ENCODE measurements around the gene CIROP. TPM values are rescaled to one million over a fixed set of nuclear protein-coding genes. Genes with fewer than 3 reads are reported as not detected.

The CIROP gene
- total RNA-seq, 1 experiment from 2014 or later = not detected

- Histone ChIP-seq H3K36me3 (no peaks in the 10 kb centered on the region), H3K27me3 (no peaks in the 10 kb centered on the region), H3K9me3 (no peaks in the 10 kb centered on the region), H3K4me3 (no peak overlapping the region)
- DNase-seq = no peak
Measured at GRCh38 chr14:23054000-23054811, 50.6 kb downstream of the CIROP start.

GRCh38 chr14:23053426-23053825 is 51.4 kb downstream of the CIROP start:
- Histone ChIP-seq H3K36me3 (no peaks in the 10 kb centered on the region), H3K4me3 (no peak overlapping the region), H3K27me3 (no peaks in the 10 kb centered on the region), H3K9me3 (no peaks in the 10 kb centered on the region)
- DNase-seq = no peak

- Histone ChIP-seq H3K27me3 (no peaks in the 10 kb centered on the region), H3K36me3 (no peaks in the 10 kb centered on the region), H3K9me3 (no peaks in the 10 kb centered on the region), H3K4me3 (no peak overlapping the region)
- DNase-seq = no peak
Measured at GRCh38 chr14:23052671-23053070, 52.1 kb downstream of the CIROP start.

- no peaks in the 10 kb centered on the region for H3K9me3 ChIP-seq
- no peak overlapping the region for H3K4me3 ChIP-seq
- H3K27me3 ChIP-seq = no peaks in the 10 kb centered on the region
- DNase-seq = no peak
- no peaks in the 10 kb centered on the region for H3K36me3 ChIP-seq
Measured at GRCh38 chr14:23052182-23052623, 52.6 kb downstream of the CIROP start.

- no peaks in the 10 kb centered on the region for H3K9me3 ChIP-seq
- H3K27me3 ChIP-seq = no peaks in the 10 kb centered on the region
- no peak for DNase-seq
- H3K36me3 ChIP-seq = no peaks in the 10 kb centered on the region
- no peak overlapping the region for H3K4me3 ChIP-seq
Measured at GRCh38 chr14:23051141-23052057, 53.4 kb downstream of the CIROP start.

Other genes with a start within 250 kb of the CIROP start
- gene LRP10, start 233.2 kb downstream of the CIROP start, total RNA-seq (2014; rRNA removed; shearing (Covaris generic); ENCODE audit: low replicate concordance) = 6.4 and 21.9 TPM in 2 replicates
- gene REM2, start 221.8 kb downstream of the CIROP start, total RNA-seq (2014; rRNA removed; shearing (Covaris generic); ENCODE audit: low replicate concordance) = not detected in 2 replicates
- gene RBM23, start 185.8 kb downstream of the CIROP start, total RNA-seq (2014; rRNA removed; shearing (Covaris generic); ENCODE audit: low replicate concordance) = 25.4 and 27.8 TPM in 2 replicates
- 99.2 and 100 TPM in 2 replicates for gene PRMT5, start 175.6 kb downstream of the CIROP start, total RNA-seq (2014; rRNA removed; shearing (Covaris generic); ENCODE audit: low replicate concordance)
- gene HAUS4, start 147.9 kb downstream of the CIROP start, total RNA-seq (2014; rRNA removed; shearing (Covaris generic); ENCODE audit: low replicate concordance) = 41.3 and 76.1 TPM in 2 replicates
- 60.8 and 69.6 TPM in 2 replicates for gene AJUBA, start 122.4 kb downstream of the CIROP start, total RNA-seq (2014; rRNA removed; shearing (Covaris generic); ENCODE audit: low replicate concordance)
- 3.7 and 12.3 TPM in 2 replicates for gene C14orf93, start 94.8 kb downstream of the CIROP start, total RNA-seq (2014; rRNA removed; shearing (Covaris generic); ENCODE audit: low replicate concordance)
- 170 and 273 TPM in 2 replicates for gene PSMB5, start 70.1 kb downstream of the CIROP start, total RNA-seq (2014; rRNA removed; shearing (Covaris generic); ENCODE audit: low replicate concordance)
- not detected in 2 replicates for gene PSMB11, start 62.8 kb downstream of the CIROP start, total RNA-seq (2014; rRNA removed; shearing (Covaris generic); ENCODE audit: low replicate concordance)
- 1.4 and 1.9 TPM in 2 replicates for gene CDH24, start 47.5 kb downstream of the CIROP start, total RNA-seq (2014; rRNA removed; shearing (Covaris generic); ENCODE audit: low replicate concordance)
- gene ACIN1, start 9.9 kb downstream of the CIROP start, total RNA-seq (2014; rRNA removed; shearing (Covaris generic); ENCODE audit: low replicate concordance) = 39.7 and 52.2 TPM in 2 replicates
- 9.6 and 22.8 TPM in 2 replicates for gene C14orf119, start 9.5 kb downstream of the CIROP start, total RNA-seq (2014; rRNA removed; shearing (Covaris generic); ENCODE audit: low replicate concordance)
- not detected in 2 replicates for gene CEBPE, start 14.3 kb upstream of the CIROP start, total RNA-seq (2014; rRNA removed; shearing (Covaris generic); ENCODE audit: low replicate concordance)
- 0.13 and 8.4 TPM in 2 replicates for gene SLC7A8, start 78.7 kb upstream of the CIROP start, total RNA-seq (2014; rRNA removed; shearing (Covaris generic); ENCODE audit: low replicate concordance)
- gene RNF212B, start 132.9 kb upstream of the CIROP start, total RNA-seq (2014; rRNA removed; shearing (Covaris generic); ENCODE audit: low replicate concordance) = not detected in 2 replicates
- gene HOMEZ, start 181.1 kb upstream of the CIROP start, total RNA-seq (2014; rRNA removed; shearing (Covaris generic); ENCODE audit: low replicate concordance) = 0.76 and 1.4 TPM in 2 replicates
- gene PPP1R3E, start 197.9 kb upstream of the CIROP start, total RNA-seq (2014; rRNA removed; shearing (Covaris generic); ENCODE audit: low replicate concordance) = 0.30 TPM in 1 of 2 replicates, not detected in the other
- 7.1 and 10.7 TPM in 2 replicates for gene BCL2L2, start 201.8 kb upstream of the CIROP start, total RNA-seq (2014; rRNA removed; shearing (Covaris generic); ENCODE audit: low replicate concordance)
- 48.3 and 89.9 TPM in 2 replicates for gene PABPN1, start 216.5 kb upstream of the CIROP start, total RNA-seq (2014; rRNA removed; shearing (Covaris generic); ENCODE audit: low replicate concordance)
- gene SLC22A17, start 247.9 kb upstream of the CIROP start, total RNA-seq (2014; rRNA removed; shearing (Covaris generic); ENCODE audit: low replicate concordance) = 6.1 TPM in 1 of 2 replicates, not detected in the other

Measured in MG63 (cell line).